CD4-positive, alpha-beta memory T cell (primary cell): ENCODE data around the gene CHCHD3. TPM values are rescaled to one million over a fixed set of nuclear protein-coding genes. Genes with fewer than 3 reads are reported as not detected.
A peak's percentile ranks its signal among the peaks of the same experiment; 100 is the strongest.

Experiments used
- CTCF ChIA-PET: fragments of 350-600 bp; sonication (Branson Sonifier 250); formaldehyde crosslinking; loops from one replicate; lab custom pipeline; 2021; ENCODE audit warnings: inconsistent platforms; ENCODE audit not compliant: partially characterized antibody; lab: Charles Lee
- POLR2A ChIA-PET: fragments of 350-600 bp; sonication (Branson Sonifier 250); formaldehyde crosslinking; loops from one replicate; lab custom pipeline; 2021; ENCODE audit not compliant: partially characterized antibody; lab: Charles Lee
- DNase-seq, 5 donors: peaks; one replicate each; pipeline versions ENCODE4 v3.0.0 to v3.0.0-alpha.2; 2020 to 2022; ENCODE audit warnings: mixed read lengths in 1 of 5
- H3K27ac ChIP-seq: one replicate; pipeline ENCODE4 v1.7.0; 2013; ENCODE audit warnings: low read depth, low read length
- H3K27me3 ChIP-seq: 2 replicates; pipeline ENCODE4 v1.7.0; 2013; ENCODE audit warnings: mild to moderate bottlenecking, low read length, moderate library complexity; ENCODE audit not compliant: insufficient read depth
- H3K36me3 ChIP-seq: 2 replicates; pipeline ENCODE4 v1.7.0; 2013; ENCODE audit warnings: mild to moderate bottlenecking, low read length, moderate library complexity; ENCODE audit not compliant: insufficient read depth
- H3K4me1 ChIP-seq: 2 replicates; pipeline ENCODE4 v1.7.0; 2013; ENCODE audit warnings: mild to moderate bottlenecking, low read length, moderate library complexity; ENCODE audit not compliant: insufficient read depth
- H3K4me3 ChIP-seq, 2 donors: one replicate each; pipeline ENCODE4 v1.7.0; 2013; ENCODE audit warnings: low read length in 2 of 2, mild to moderate bottlenecking in 1 of 2
- H3K9me3 ChIP-seq, 2 donors: one replicate each; pipeline ENCODE4 v1.7.0; 2013; ENCODE audit warnings: low read length in 2 of 2, control low read depth in 1 of 2; ENCODE audit not compliant: control insufficient read depth in 1 of 2
- H3K27ac Mint-ChIP-seq, 7 donors: one replicate each; pipeline ENCODE4 v1.8.0; 2020 to 2021; ENCODE audit warnings: mixed read lengths in 7 of 7, mild to moderate bottlenecking in 6 of 7, inconsistent platforms in 3 of 7, moderate library complexity in 3 of 7
- H3K27me3 Mint-ChIP-seq, 2 donors: one replicate each; pipeline ENCODE4 v1.8.0; 2020 to 2021; ENCODE audit warnings: mixed read lengths in 2 of 2
- H3K36me3 Mint-ChIP-seq, 2 donors: one replicate each; pipeline ENCODE4 v1.8.0; 2020 to 2021; ENCODE audit warnings: mixed read lengths in 2 of 2, inconsistent platforms in 1 of 2, mild to moderate bottlenecking in 1 of 2
- H3K4me1 Mint-ChIP-seq, 4 donors: one replicate each; pipeline ENCODE4 v1.8.0; 2020 to 2021; ENCODE audit warnings: mixed read lengths in 4 of 4, mild to moderate bottlenecking in 1 of 4
- H3K4me3 Mint-ChIP-seq, 8 donors: one replicate each; pipeline ENCODE4 v1.8.0; 2020 to 2021; ENCODE audit warnings: mixed read lengths in 8 of 8, mild to moderate bottlenecking in 7 of 8, moderate library complexity in 6 of 8, inconsistent platforms in 3 of 8
- H3K9me3 Mint-ChIP-seq, 8 donors: one replicate each; pipeline ENCODE4 v1.8.0; 2020 to 2021; ENCODE audit warnings: mixed read lengths in 8 of 8, mild to moderate bottlenecking in 5 of 8, inconsistent platforms in 3 of 8, moderate library complexity in 1 of 8
- intact Hi-C: fragments of 100-400 bp; cut with micrococcal nuclease; formaldehyde crosslinking; loops from one replicate; pipeline ENCODE4 v1.15.1; 2023
- polyA plus RNA-seq, 2 donors: library from polyadenylated mRNA; unstranded; fragments of 300-500 nt; fragmentation: Illumina TruSeq; gene quantifications; one replicate each; pipeline ENCODE4 v1.2.3, GENCODE V29; 2021
- total RNA-seq, 2 experiments: library from RNA; stranded (reverse); gene quantifications; one replicate each; pipeline ENCODE4 v1.2.3, GENCODE V29; 2021

Gene CHCHD3
- total and polyA plus RNA-seq, 4 experiments from 2014 or later, result 25.2 to 77.3 (median 35.6) TPM

DNA sequence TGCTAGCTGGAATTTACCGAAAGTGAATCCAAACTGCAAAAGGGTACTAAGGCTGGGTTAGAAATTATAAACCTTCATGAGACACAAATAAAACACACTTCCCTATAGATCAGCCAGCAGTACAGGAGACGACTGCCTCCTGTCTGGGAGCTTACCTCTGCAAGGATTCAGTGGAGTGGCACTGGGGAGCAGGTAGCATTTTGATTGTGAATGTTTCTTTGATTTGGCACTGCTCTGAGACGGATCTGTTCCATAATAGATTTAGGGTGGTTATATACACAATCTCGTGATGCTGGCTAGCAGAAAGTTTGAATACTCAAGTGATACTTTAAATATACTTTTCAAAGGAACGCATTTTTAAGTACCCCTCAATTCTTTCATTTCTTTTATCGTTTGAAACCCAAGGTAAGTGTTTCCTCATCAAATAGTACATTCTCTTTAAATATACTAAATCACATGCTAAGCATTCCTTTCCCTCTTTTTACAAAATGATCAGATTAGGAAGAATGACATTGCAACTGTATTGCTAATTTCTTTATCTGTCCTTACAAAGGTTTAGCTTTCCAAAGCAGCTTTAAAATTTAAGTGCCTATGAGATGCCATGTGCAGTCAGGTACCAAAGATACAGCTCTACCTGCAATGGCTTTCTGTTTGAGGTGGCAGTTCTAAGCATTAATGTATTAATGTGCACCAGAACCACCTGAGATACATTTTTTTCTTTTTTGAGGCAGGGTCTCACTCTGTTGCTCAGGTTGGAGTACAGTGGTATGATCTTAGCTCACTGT, 20.6 kb upstream of the CHCHD3 start:
- Mint-ChIP-seq H3K4me1 (no peaks in the 10 kb centered on the region), H3K36me3 (no peaks in the 10 kb centered on the region), H3K27ac (no peak overlapping the region), H3K9me3 (no peaks in the 10 kb centered on the region), H3K4me3 (no peak overlapping the region), H3K27me3 (peaks cover 5 to 18% of the 10 kb centered on the region in 2 donors)
- Histone ChIP-seq H3K9me3 (no peaks in the 10 kb centered on the region), H3K4me3 (no peak overlapping the region), H3K27me3 (no peaks in the 10 kb centered on the region), H3K36me3 (no peaks in the 10 kb centered on the region), H3K27ac (no peak overlapping the region), H3K4me1 (no peaks in the 10 kb centered on the region)
- DNase-seq, result no peak
- ChIA-PET POLR2A (no interaction called here), CTCF (no interaction called here)
- intact Hi-C loops, result no loop called here

GRCh38 chr7:133099633-133100286, 17.9 kb upstream of the CHCHD3 start:
- H3K27ac ChIP-seq, result no peak overlapping the region
- Mint-ChIP-seq H3K4me1 (no peaks in the 10 kb centered on the region), H3K36me3 (no peaks in the 10 kb centered on the region), H3K27me3 (peaks cover 2 to 11% of the 10 kb centered on the region in 2 donors), H3K4me3 (no peak overlapping the region), H3K9me3 (no peaks in the 10 kb centered on the region), H3K27ac (no peak overlapping the region)
- H3K4me3 ChIP-seq, result no peak overlapping the region
- ChIA-PET POLR2A (no interaction called here), CTCF (no interaction called here)
- H3K4me1 ChIP-seq, result no peaks in the 10 kb centered on the region
- intact Hi-C loops, result no loop called here
- no peaks in the 10 kb centered on the region for H3K27me3 ChIP-seq
- DNase-seq, result no peak
- H3K36me3 ChIP-seq, result no peaks in the 10 kb centered on the region
- H3K9me3 ChIP-seq, result no peaks in the 10 kb centered on the region

DNA sequence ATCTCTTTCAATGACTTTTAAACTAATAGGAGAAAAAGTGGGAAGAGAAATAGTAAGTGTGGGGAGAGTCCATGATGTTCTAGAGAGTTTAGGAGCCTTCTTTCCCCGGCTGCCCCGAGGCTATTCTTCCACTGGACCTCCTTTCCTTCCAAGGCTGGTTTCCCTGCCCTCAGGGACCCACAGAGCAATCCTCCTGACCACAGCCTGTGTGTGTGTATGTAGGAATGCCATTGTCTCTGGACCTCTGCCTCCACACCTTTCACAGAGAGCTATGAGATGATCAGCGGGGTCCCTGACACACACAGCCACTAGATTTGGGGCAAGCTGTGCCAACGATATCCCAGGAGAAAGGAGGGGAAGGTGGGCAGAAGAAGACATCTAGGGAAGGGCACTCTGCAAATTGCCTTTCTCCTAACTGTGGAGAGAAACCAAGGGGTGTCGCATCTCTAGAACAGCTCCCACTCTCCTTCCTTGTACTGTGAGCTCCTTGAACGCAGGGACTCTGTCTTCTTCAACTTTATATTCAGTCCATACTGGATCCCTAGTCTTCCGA, 13.3 kb upstream of the CHCHD3 start:
- no peaks in the 10 kb centered on the region for H3K36me3 Mint-ChIP-seq

DNA sequence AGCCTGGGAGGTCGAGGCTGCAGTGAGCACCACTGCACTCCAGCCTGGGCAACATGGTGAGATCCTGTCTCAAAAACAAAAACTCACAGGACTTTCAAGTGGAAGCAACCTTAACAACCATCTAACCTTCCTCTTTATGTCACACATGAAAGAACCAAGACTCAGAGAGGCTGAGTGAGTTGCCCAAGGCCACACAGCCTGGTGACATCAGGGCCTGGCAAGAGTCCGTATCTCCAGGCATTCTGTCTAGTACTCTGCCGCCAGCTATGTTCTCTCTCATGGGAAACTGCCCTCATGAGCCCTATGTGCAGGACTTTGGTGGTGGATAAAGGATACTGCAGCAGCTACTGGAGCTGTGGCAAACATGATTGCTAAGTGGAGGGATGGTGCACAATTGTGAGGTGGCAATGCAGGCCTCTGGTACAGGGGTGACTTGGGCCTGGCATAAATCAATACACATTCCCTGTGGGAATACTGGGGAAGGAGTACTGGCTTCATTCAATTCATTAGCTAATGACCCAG, 10.1 kb upstream of the CHCHD3 start:
- Histone ChIP-seq H3K9me3 (no peaks in the 10 kb centered on the region), H3K4me1 (no peaks in the 10 kb centered on the region), H3K27me3 (no peaks in the 10 kb centered on the region), H3K27ac (no peak overlapping the region), H3K36me3 (no peaks in the 10 kb centered on the region), H3K4me3 (no peak overlapping the region)
- ChIA-PET POLR2A (no interaction called here), CTCF (interaction anchor here (0.6 kb wide), 1 partner anchor 768 kb away, joined by 3 read pairs; no protein-coding TSS in a partner anchor)
- DNase-seq, result no peak
- Mint-ChIP-seq H3K9me3 (no peaks in the 10 kb centered on the region), H3K27me3 (peaks cover 0 to 1% of the 10 kb centered on the region in 2 donors), H3K4me3 (no peak overlapping the region), H3K4me1 (no peaks in the 10 kb centered on the region), H3K27ac (no peak overlapping the region), H3K36me3 (no peaks in the 10 kb centered on the region)
- intact Hi-C loops, result no loop called here

More for the DNA sequence above, 13.3 kb upstream of the CHCHD3 start:
- intact Hi-C loops, result no loop called here
- no peaks in the 10 kb centered on the region for H3K27me3 ChIP-seq
- H3K4me3 ChIP-seq, result no peak overlapping the region
- POLR2A ChIA-PET, result no interaction called here
- DNase-seq, result no peak
- Mint-ChIP-seq H3K4me3 (no peak overlapping the region), H3K9me3 (no peaks in the 10 kb centered on the region), H3K4me1 (no peaks in the 10 kb centered on the region), H3K27ac (peak overlapping the region in 1 of 7 donors; percentile 48), H3K27me3 (peaks cover 2 to 3% of the 10 kb centered on the region in 2 donors)
- no peak overlapping the region for H3K27ac ChIP-seq
- H3K36me3 ChIP-seq, result no peaks in the 10 kb centered on the region
- H3K4me1 ChIP-seq, result no peaks in the 10 kb centered on the region
- CTCF ChIA-PET, result no interaction called here
- no peaks in the 10 kb centered on the region for H3K9me3 ChIP-seq

- DNase-seq, result no peak
- Histone ChIP-seq H3K36me3 (no peaks in the 10 kb centered on the region), H3K27me3 (no peaks in the 10 kb centered on the region), H3K9me3 (no peaks in the 10 kb centered on the region), H3K27ac (peak overlapping the region; percentile 92), H3K4me3 (no peak overlapping the region), H3K4me1 (peaks cover 30% of the 10 kb centered on the region)
- H3K9me3 Mint-ChIP-seq, result no peaks in the 10 kb centered on the region
- ChIA-PET CTCF (interaction anchor here (0.9 kb wide), 1 partner anchor 170 kb away, joined by 3 read pairs; the partner anchor contains the start of gene EXOC4), POLR2A (interaction anchor here (0.9 to 1.5 kb wide), 6 partner anchors 107 to 1564 kb away, joined by 3 to 7 read pairs (median 3); partner anchors contain the start of genes EXOC4 and LRGUK)
- intact Hi-C loops, result loop anchor here (1.0 to 10.0 kb wide), 2 partner anchors 170 to 428 kb away; no protein-coding TSS in a partner anchor
- peak overlapping the region; percentile 88 to 95 (median 95) for H3K27ac Mint-ChIP-seq
- H3K36me3 Mint-ChIP-seq, result peaks cover 3 to 5% of the 10 kb centered on the region in 2 donors
- peaks cover 16 to 34% (median 23%) of the 10 kb centered on the region in 4 donors for H3K4me1 Mint-ChIP-seq
- H3K4me3 Mint-ChIP-seq, result peak overlapping the region; percentile 82 to 96 (median 92)
- H3K27me3 Mint-ChIP-seq, result no peaks in the 10 kb centered on the region
These were observed 488 bp upstream of the CHCHD3 start for GRCh38 chr7:133082390-133082766.

GRCh38 chr7:133081119-133081598, 731 bp downstream of the CHCHD3 start:
- H3K27ac Mint-ChIP-seq, result peak overlapping the region; percentile 88 to 95 (median 95)
- H3K27ac ChIP-seq, result peak overlapping the region; percentile 92
- no peaks in the 10 kb centered on the region for H3K27me3 Mint-ChIP-seq
- CTCF ChIA-PET, result no interaction called here
- H3K4me3 ChIP-seq, result peak overlapping the region; percentile 82 to 84
- intact Hi-C loops, result loop anchor here (10.0 kb wide), 1 partner anchor 426 kb away; no protein-coding TSS in a partner anchor
- POLR2A ChIA-PET, result interaction anchor here (1.1 to 1.5 kb wide), 4 partner anchors 172 to 1565 kb away, joined by 3 to 7 read pairs (median 4); partner anchors contain the start of genes EXOC4 and LRGUK
- H3K4me1 Mint-ChIP-seq, result peaks cover 23 to 47% (median 32%) of the 10 kb centered on the region in 4 donors
- peak in 2 of 5 donors; percentile 0 to 39 for DNase-seq
- H3K9me3 ChIP-seq, result no peaks in the 10 kb centered on the region
- no peaks in the 10 kb centered on the region for H3K27me3 ChIP-seq
- no peaks in the 10 kb centered on the region for H3K9me3 Mint-ChIP-seq
- peaks cover 10 to 11% of the 10 kb centered on the region in 2 donors for H3K36me3 Mint-ChIP-seq
- peak overlapping the region; percentile 82 to 96 (median 92) for H3K4me3 Mint-ChIP-seq
- peaks cover 36% of the 10 kb centered on the region for H3K4me1 ChIP-seq
- no peaks in the 10 kb centered on the region for H3K36me3 ChIP-seq
